Astrocyte (in vitro differentiated cells and primary cell): ENCODE results near the gene UBE2E1. TPM values are rescaled to one million over a fixed set of nuclear protein-coding genes. Genes with fewer than 3 reads are reported as not detected.

ENCODE experiments used
- DNase-seq: peaks from one replicate; pipeline ENCODE4 v3.0.0-alpha.2; 2010; ENCODE audit warnings: low read depth
- FAIRE-seq: peaks from 2 replicates; lab custom pipeline; 2011; peaks lifted over from hg19 to GRCh38; lab: Jason Lieb, UNC
- H2AFZ ChIP-seq: 2 replicates; pipeline ENCODE4 v1.6.0; 2012; ENCODE audit warnings: low read depth, low read length, inconsistent platforms
- H3K27ac ChIP-seq: 2 replicates; pipeline ENCODE4 v1.5.1; 2011; ENCODE audit warnings: low read depth, low read length, inconsistent platforms
- H3K27me3 ChIP-seq: 2 replicates; pipeline ENCODE4 v1.6.0; 2011; ENCODE audit warnings: low read length, inconsistent platforms; ENCODE audit not compliant: insufficient read depth
- H3K36me3 ChIP-seq: 2 replicates; pipeline ENCODE4 v1.5.1; 2011; ENCODE audit warnings: low read length, inconsistent platforms; ENCODE audit not compliant: insufficient read depth
- H3K4me1 ChIP-seq: 2 replicates; pipeline ENCODE4 v1.5.1; 2011; ENCODE audit warnings: low read length, inconsistent platforms; ENCODE audit not compliant: insufficient read depth
- H3K4me2 ChIP-seq: 2 replicates; pipeline ENCODE4 v1.6.0; 2012; ENCODE audit warnings: low read length, inconsistent platforms
- H3K4me3 ChIP-seq: 2 replicates; pipeline ENCODE4 v1.5.1; 2011; ENCODE audit warnings: low read depth, mild to moderate bottlenecking, low read length, inconsistent platforms; ENCODE audit not compliant: insufficient read depth
- H3K79me2 ChIP-seq: 2 replicates; pipeline ENCODE4 v1.6.0; 2012; ENCODE audit warnings: mild to moderate bottlenecking, low read length, inconsistent platforms; ENCODE audit not compliant: insufficient read depth
- H3K9ac ChIP-seq: 2 replicates; pipeline ENCODE4 v1.6.0; 2012; ENCODE audit warnings: mild to moderate bottlenecking, low read length, inconsistent platforms
- H3K9me3 ChIP-seq: 2 replicates; pipeline ENCODE4 v1.5.1; 2012; ENCODE audit warnings: low read depth, mild to moderate bottlenecking, low read length, inconsistent platforms; ENCODE audit not compliant: insufficient read depth
- H4K20me1 ChIP-seq: 2 replicates; pipeline ENCODE4 v1.6.0; 2012; ENCODE audit warnings: low read length, inconsistent platforms; ENCODE audit not compliant: insufficient read depth
- H3K27ac Mint-ChIP-seq: one replicate; pipeline ENCODE4 v1.8.0; 2021; ENCODE audit warnings: mild to moderate bottlenecking, mixed read lengths; ENCODE audit not compliant: unreplicated experiment
- H3K27me3 Mint-ChIP-seq: one replicate; pipeline ENCODE4 v1.8.0; 2021; ENCODE audit warnings: low read depth, mixed read lengths; ENCODE audit not compliant: unreplicated experiment
- H3K36me3 Mint-ChIP-seq: one replicate; pipeline ENCODE4 v1.8.0; 2021; ENCODE audit warnings: low read depth, mixed read lengths; ENCODE audit not compliant: unreplicated experiment
- H3K4me1 Mint-ChIP-seq: one replicate; pipeline ENCODE4 v1.8.0; 2021; ENCODE audit warnings: low read depth, mixed read lengths; ENCODE audit not compliant: unreplicated experiment
- H3K4me3 Mint-ChIP-seq: one replicate; pipeline ENCODE4 v1.8.0; 2021; ENCODE audit warnings: mild to moderate bottlenecking, moderate library complexity, mixed read lengths; ENCODE audit not compliant: unreplicated experiment
- H3K9me3 Mint-ChIP-seq: one replicate; pipeline ENCODE4 v1.8.0; 2021; ENCODE audit warnings: mild to moderate bottlenecking, mixed read lengths; ENCODE audit not compliant: unreplicated experiment
- EZH2 ChIP-seq: IDR thresholded peaks from 2 replicates; pipeline ENCODE4 v1.6.1; 2012; ENCODE audit warnings: mild to moderate bottlenecking, low read length, inconsistent platforms; ENCODE audit not compliant: insufficient read depth
- total RNA-seq: library from RNA; stranded (reverse); gene quantifications from 2 replicates; pipeline ENCODE4 v1.2.1, GENCODE V29; 2021
- TF ChIP-seq, protein P1 (sequence below): IDR thresholded peaks from 2 replicates; pipeline ENCODE4 v1.5.1; 2011; ENCODE audit warnings: low read depth, mild to moderate bottlenecking, inconsistent platforms, low read length, moderate library complexity; ENCODE audit not compliant: insufficient read depth

Gene UBE2E1
- total RNA-seq, 1 donor from 2014 or later, result 150 TPM

DNA sequence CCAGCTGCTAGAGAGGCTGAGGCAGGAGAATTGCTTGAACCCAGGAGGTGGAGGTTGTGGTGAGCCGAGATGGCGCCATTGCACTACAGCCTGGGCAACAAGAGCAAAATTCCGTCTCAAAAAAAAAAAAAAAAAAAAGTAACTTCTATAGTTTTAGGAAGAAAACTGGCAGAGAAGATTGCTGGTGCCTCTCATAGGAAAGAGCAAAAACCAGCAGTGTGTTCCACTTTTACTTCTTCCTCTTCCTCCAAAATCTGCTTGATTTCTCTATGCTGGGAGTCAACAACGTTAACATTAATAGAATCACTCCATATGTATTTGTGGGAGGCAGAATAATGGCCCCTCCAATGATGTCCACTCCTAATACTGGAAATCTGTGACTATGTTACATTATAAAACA, 126.8 kb downstream of the UBE2E1 start:
- Mint-ChIP-seq H3K27me3 (no peaks in the 10 kb centered on the region), H3K27ac (no peak overlapping the region), H3K36me3 (no peaks in the 10 kb centered on the region), H3K9me3 (no peaks in the 10 kb centered on the region), H3K4me1 (peaks cover 3% of the 10 kb centered on the region), H3K4me3 (no peak overlapping the region)
- no peaks in the 10 kb centered on the region for H3K27me3 ChIP-seq
- DNase-seq (no peak), FAIRE-seq (no peak)
- no peak for TF ChIP-seq EZH2
- no peak overlapping the region for H3K4me2 ChIP-seq
- H4K20me1 ChIP-seq, result no peaks in the 10 kb centered on the region
- no peak overlapping the region for H3K9ac ChIP-seq
- H3K27ac ChIP-seq, result no peak overlapping the region
- H3K4me1 ChIP-seq, result no peaks in the 10 kb centered on the region
- H3K4me3 ChIP-seq, result no peak overlapping the region
- H2AFZ ChIP-seq, result no peak overlapping the region
- no peaks in the 10 kb centered on the region for H3K36me3 ChIP-seq
- H3K79me2 ChIP-seq, result no peaks in the 10 kb centered on the region
- no peaks in the 10 kb centered on the region for H3K9me3 ChIP-seq

DNA sequence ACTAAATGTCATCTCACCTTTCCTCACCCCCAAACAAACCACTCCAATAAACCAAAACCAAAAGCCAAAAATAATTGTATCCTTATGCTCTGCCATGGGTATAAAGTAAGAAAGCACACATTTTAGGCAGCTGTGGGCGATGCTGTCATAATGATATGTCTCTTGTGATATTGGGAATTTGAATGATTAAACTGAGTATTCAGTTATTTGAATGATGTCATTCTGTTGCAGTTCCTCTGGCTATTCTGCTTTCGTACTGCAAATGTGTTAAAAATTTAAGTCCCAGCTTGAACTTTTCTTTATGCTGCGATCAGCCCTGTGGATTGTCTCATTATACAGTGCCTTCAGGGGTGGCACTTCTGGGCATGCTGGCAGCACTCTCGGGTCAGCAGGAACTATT, 128.5 kb downstream of the UBE2E1 start:
- H2AFZ ChIP-seq, result no peak overlapping the region
- TF ChIP-seq, protein P1, sequence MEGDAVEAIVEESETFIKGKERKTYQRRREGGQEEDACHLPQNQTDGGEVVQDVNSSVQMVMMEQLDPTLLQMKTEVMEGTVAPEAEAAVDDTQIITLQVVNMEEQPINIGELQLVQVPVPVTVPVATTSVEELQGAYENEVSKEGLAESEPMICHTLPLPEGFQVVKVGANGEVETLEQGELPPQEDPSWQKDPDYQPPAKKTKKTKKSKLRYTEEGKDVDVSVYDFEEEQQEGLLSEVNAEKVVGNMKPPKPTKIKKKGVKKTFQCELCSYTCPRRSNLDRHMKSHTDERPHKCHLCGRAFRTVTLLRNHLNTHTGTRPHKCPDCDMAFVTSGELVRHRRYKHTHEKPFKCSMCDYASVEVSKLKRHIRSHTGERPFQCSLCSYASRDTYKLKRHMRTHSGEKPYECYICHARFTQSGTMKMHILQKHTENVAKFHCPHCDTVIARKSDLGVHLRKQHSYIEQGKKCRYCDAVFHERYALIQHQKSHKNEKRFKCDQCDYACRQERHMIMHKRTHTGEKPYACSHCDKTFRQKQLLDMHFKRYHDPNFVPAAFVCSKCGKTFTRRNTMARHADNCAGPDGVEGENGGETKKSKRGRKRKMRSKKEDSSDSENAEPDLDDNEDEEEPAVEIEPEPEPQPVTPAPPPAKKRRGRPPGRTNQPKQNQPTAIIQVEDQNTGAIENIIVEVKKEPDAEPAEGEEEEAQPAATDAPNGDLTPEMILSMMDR, result no peak
- TF ChIP-seq EZH2, result no peak
- no peaks in the 10 kb centered on the region for H3K27me3 ChIP-seq
- Mint-ChIP-seq H3K27me3 (no peaks in the 10 kb centered on the region), H3K4me1 (peaks cover 3% of the 10 kb centered on the region), H3K9me3 (no peaks in the 10 kb centered on the region), H3K4me3 (no peak overlapping the region), H3K27ac (no peak overlapping the region), H3K36me3 (no peaks in the 10 kb centered on the region)
- H3K36me3 ChIP-seq, result no peaks in the 10 kb centered on the region
- H3K9ac ChIP-seq, result no peak overlapping the region
- no peaks in the 10 kb centered on the region for H4K20me1 ChIP-seq
- no peak for FAIRE-seq
- no peak overlapping the region for H3K27ac ChIP-seq
- no peak for DNase-seq
- H3K9me3 ChIP-seq, result no peaks in the 10 kb centered on the region
- H3K79me2 ChIP-seq, result no peaks in the 10 kb centered on the region
- H3K4me1 ChIP-seq, result no peaks in the 10 kb centered on the region
- no peak overlapping the region for H3K4me2 ChIP-seq
- no peak overlapping the region for H3K4me3 ChIP-seq

DNA sequence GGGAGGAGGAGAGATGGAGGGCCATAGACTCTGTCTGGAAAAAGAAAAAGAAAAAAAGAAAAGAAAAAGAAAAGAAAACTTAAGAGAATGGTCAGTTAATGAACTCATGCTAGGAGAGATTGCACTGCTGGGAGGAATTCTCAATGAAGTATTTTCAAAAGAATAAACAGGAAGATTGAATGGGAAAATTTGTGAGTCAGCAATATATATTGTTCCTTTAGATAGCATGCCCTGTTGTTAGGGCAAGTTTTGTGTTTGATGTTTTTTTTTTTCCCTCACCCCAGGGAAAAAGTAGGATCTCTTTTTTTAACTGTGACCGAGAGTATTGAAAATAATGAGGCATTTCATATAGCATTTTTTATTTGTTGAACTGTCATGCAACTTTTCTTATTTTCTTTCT, 131.5 kb downstream of the UBE2E1 start:
- no peaks in the 10 kb centered on the region for H3K9me3 Mint-ChIP-seq
- no peak for FAIRE-seq
- Histone ChIP-seq H3K4me2 (no peak overlapping the region), H3K4me3 (no peak overlapping the region), H3K36me3 (no peaks in the 10 kb centered on the region), H4K20me1 (no peaks in the 10 kb centered on the region), H3K79me2 (no peaks in the 10 kb centered on the region), H3K4me1 (no peaks in the 10 kb centered on the region), H3K27ac (no peak overlapping the region), H3K9me3 (no peaks in the 10 kb centered on the region), H2AFZ (no peak overlapping the region), H3K9ac (no peak overlapping the region), H3K27me3 (no peaks in the 10 kb centered on the region)
- DNase-seq, result no peak
- H3K27ac Mint-ChIP-seq, result no peak overlapping the region
- H3K4me1 Mint-ChIP-seq, result peaks cover 6% of the 10 kb centered on the region
- TF ChIP-seq, protein P1, result no peak
- no peak for TF ChIP-seq EZH2
- H3K4me3 Mint-ChIP-seq, result no peak overlapping the region
- H3K36me3 Mint-ChIP-seq, result no peaks in the 10 kb centered on the region
- H3K27me3 Mint-ChIP-seq, result no peaks in the 10 kb centered on the region
